ENCODE data around the gene DCC. TPM values are rescaled to one million over a fixed set of nuclear protein-coding genes. Genes with fewer than 3 reads are reported as not detected.

DCC gene
- total RNA-seq, 6 donors from 2014 or later: 0.33 to 3.5 (median 1.0) TPM

DNA sequence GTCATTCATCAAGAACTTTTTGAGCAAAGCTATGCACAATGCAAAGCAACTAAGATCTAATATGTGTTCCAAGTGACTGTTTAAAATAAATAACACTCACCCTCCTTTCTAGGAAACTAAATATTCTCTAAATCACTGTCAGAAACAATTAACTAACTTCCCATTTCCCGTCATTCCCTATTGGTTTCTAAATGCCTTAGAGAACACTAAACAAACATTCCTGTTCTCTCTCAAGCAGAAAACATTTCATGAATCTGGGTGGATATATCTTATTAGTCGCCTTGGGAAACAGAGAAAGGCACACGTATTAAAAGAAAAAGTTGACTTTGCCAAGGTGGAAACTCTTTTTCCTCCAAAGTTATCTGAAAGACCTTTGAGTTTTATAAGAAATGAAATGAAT lies 1149.3 kb downstream of the DCC start:
- Histone ChIP-seq H3K4me1 (no peaks in the 10 kb centered on the region), H3K4me3 (no peak overlapping the region), H3K27ac (peak overlapping the region in 1 of 4 donors; percentile 2), H3K9me3 (no peaks in the 10 kb centered on the region), H3K27me3 (no peaks in the 10 kb centered on the region), H3K36me3 (no peaks in the 10 kb centered on the region)
- WGBS, 2 donors: 22 to 38% methylated on average over 3 of the region's 3 CpGs
- DNase-seq (no peak), ATAC-seq (ENCODE audit: low FRiP score in 2 of 2) (no peak)
- no peak for TF ChIP-seq EP300 (IDR thresholded peaks at IDR 0.05)
- TF ChIP-seq POLR2AphosphoS5 (IDR thresholded peaks at IDR 0.05): no peak
- TF ChIP-seq, protein P1, sequence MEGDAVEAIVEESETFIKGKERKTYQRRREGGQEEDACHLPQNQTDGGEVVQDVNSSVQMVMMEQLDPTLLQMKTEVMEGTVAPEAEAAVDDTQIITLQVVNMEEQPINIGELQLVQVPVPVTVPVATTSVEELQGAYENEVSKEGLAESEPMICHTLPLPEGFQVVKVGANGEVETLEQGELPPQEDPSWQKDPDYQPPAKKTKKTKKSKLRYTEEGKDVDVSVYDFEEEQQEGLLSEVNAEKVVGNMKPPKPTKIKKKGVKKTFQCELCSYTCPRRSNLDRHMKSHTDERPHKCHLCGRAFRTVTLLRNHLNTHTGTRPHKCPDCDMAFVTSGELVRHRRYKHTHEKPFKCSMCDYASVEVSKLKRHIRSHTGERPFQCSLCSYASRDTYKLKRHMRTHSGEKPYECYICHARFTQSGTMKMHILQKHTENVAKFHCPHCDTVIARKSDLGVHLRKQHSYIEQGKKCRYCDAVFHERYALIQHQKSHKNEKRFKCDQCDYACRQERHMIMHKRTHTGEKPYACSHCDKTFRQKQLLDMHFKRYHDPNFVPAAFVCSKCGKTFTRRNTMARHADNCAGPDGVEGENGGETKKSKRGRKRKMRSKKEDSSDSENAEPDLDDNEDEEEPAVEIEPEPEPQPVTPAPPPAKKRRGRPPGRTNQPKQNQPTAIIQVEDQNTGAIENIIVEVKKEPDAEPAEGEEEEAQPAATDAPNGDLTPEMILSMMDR (IDR thresholded peaks at IDR 0.05): no peak
- no peak for TF ChIP-seq POLR2A (IDR thresholded peaks at IDR 0.05)

DNA sequence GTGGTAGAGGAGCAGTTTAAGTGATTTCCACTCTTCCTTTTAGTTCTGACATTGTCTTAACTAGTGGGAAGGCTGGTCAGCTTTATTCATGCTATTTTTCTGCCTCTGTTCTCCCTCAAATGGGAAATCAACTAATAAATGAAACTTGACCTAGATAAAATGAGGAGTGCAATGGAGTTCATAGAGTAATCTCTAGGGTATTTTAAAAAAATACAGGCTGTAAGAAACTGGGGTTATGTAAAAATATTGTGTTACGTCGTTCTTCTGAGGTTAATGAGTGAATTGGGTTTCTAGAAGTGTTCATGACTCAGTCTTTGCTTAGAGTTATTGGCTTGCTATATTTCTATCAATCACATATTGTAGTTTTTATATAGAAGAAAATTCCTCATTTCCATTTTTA lies 1150.0 kb downstream of the DCC start:
- no peak overlapping the region for H3K4me3 ChIP-seq
- no peaks in the 10 kb centered on the region for H3K4me1 ChIP-seq
- H3K27ac ChIP-seq: no peak overlapping the region
- no peaks in the 10 kb centered on the region for H3K27me3 ChIP-seq
- no peaks in the 10 kb centered on the region for H3K9me3 ChIP-seq
- DNase-seq (no peak), ATAC-seq (ENCODE audit: low FRiP score in 2 of 2) (no peak)
- TF ChIP-seq, protein P1 (IDR thresholded peaks at IDR 0.05): no peak
- TF ChIP-seq POLR2A (IDR thresholded peaks at IDR 0.05): no peak
- TF ChIP-seq EP300 (IDR thresholded peaks at IDR 0.05): no peak
- H3K36me3 ChIP-seq: no peaks in the 10 kb centered on the region
- 69 to 70% methylated on average over 2 of the region's 2 CpGs for WGBS, 2 donors

DNA sequence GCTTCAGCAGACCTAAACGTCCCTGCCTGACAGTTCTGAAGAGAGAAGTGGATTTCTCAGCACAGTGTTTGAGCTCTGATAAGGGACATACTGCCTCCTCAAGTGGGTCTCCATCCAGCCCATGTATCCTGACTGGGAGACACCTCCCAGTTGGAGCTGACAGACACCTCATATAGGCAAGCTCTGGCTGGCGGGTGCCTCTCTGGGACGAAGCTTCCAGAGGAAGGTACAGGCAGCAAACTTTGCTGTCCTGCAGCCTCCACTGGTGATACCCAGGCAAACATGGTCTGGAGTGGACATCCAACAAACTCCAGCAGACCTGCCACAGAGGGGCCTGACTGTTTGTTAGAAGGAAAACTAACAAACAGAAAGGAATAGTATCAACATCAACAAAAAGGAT lies 1156.0 kb downstream of the DCC start:
- Histone ChIP-seq H3K9me3 (no peaks in the 10 kb centered on the region), H3K4me1 (no peaks in the 10 kb centered on the region), H3K4me3 (no peak overlapping the region), H3K27me3 (no peaks in the 10 kb centered on the region), H3K36me3 (no peaks in the 10 kb centered on the region), H3K27ac (no peak overlapping the region)
- ATAC-seq (ENCODE audit: low FRiP score in 2 of 2) (no peak), DNase-seq (no peak)
- no peak for TF ChIP-seq POLR2A (IDR thresholded peaks at IDR 0.05)
- TF ChIP-seq POLR2AphosphoS5 (IDR thresholded peaks at IDR 0.05): no peak
- TF ChIP-seq EP300 (IDR thresholded peaks at IDR 0.05): no peak
- TF ChIP-seq, protein P1 (IDR thresholded peaks at IDR 0.05): no peak
- WGBS, 2 donors: 71 to 73% methylated on average over 3 of the region's 3 CpGs

DNA sequence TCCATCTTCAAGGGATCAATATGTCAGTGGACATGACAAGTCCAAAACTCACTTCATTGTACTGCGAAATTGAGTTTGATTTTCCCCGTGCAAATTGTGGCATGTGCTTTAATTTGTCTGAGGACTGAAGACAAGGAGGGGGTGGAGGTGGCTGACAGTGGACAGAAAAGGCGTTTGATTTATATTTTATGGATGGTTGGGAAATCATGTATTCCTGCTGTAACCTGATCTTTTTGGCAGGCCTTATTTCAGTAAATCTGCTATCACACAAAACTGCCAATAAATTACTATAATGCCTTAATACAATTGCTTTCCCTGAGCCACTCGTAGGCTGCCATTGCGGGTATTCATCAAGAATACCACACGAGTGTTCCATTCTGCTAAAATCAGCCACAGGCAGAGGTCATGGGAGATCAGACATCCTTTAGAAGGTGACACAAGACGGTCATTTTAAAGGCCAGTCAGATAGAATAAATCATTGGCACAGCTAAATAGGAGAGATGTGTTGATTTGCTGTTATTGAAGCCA lies 1164.0 kb downstream of the DCC start:
- no peak overlapping the region for H3K27ac ChIP-seq
- H3K36me3 ChIP-seq: no peaks in the 10 kb centered on the region
- no peak overlapping the region for H3K4me3 ChIP-seq
- no peaks in the 10 kb centered on the region for H3K27me3 ChIP-seq
- 65 to 70% methylated on average over 7 of the region's 7 CpGs for WGBS, 2 donors
- H3K4me1 ChIP-seq: no peaks in the 10 kb centered on the region
- no peaks in the 10 kb centered on the region for H3K9me3 ChIP-seq
- DNase-seq (no peak), ATAC-seq (ENCODE audit: low FRiP score in 2 of 2) (no peak)
- no peak for TF ChIP-seq EP300 (IDR thresholded peaks at IDR 0.05)

DNA sequence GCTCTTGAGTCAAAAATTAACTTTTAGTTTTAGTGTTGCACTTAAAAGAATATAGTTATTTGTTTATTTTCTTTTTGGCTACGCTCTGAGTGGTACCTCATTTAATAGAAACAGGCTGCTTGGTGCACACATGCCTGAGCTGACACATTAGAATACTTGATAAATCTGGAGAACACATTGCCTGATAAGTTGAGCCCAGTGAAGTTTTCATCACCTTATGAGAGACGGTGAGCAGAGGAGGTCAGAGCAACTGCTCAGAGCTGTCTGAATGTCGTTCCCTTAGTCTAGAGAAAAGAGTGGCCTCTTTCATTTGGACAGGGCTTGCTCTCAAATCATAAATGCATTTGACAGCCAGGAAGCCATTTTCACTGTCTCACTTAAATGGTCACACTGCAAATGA lies 1168.5 kb downstream of the DCC start:
- H3K36me3 ChIP-seq: no peaks in the 10 kb centered on the region
- WGBS, 2 donors: 42 to 54% methylated on average over 3 of the region's 3 CpGs
- H3K4me1 ChIP-seq: no peaks in the 10 kb centered on the region
- DNase-seq (no peak), ATAC-seq (ENCODE audit: low FRiP score in 2 of 2) (no peak)
- no peak overlapping the region for H3K4me3 ChIP-seq
- TF ChIP-seq POLR2A (IDR thresholded peaks at IDR 0.05) (no peak), POLR2AphosphoS5 (IDR thresholded peaks at IDR 0.05) (no peak), EP300 (IDR thresholded peaks at IDR 0.05) (no peak)
- TF ChIP-seq, protein P1 (IDR thresholded peaks at IDR 0.05): no peak
- H3K27ac ChIP-seq: no peak overlapping the region
- no peaks in the 10 kb centered on the region for H3K9me3 ChIP-seq
- H3K27me3 ChIP-seq: no peaks in the 10 kb centered on the region

Measured in upper lobe of left lung (tissue), 6 donors.